Activated CD4-positive, alpha-beta T cell treated with anti-CD3 and anti-CD28 coated beads, Interleukin-2, Interleukin-6, amounts not matched to agents 100 ng/mL and 50 ng/mL, durations not matched to agents 16 hours and 8 hours (primary cell): ENCODE results near the gene ZMYM3.
"Not testable (repeated sequence)": the region's sequence is repeated elsewhere in the genome, so short reads cannot be mapped to it uniquely, and the experiment has no call there.

Experiments used
- DNase-seq: peaks from one replicate; pipeline ENCODE4 v3.0.0-alpha.2; 2020

The ZMYM3 gene

DNA sequence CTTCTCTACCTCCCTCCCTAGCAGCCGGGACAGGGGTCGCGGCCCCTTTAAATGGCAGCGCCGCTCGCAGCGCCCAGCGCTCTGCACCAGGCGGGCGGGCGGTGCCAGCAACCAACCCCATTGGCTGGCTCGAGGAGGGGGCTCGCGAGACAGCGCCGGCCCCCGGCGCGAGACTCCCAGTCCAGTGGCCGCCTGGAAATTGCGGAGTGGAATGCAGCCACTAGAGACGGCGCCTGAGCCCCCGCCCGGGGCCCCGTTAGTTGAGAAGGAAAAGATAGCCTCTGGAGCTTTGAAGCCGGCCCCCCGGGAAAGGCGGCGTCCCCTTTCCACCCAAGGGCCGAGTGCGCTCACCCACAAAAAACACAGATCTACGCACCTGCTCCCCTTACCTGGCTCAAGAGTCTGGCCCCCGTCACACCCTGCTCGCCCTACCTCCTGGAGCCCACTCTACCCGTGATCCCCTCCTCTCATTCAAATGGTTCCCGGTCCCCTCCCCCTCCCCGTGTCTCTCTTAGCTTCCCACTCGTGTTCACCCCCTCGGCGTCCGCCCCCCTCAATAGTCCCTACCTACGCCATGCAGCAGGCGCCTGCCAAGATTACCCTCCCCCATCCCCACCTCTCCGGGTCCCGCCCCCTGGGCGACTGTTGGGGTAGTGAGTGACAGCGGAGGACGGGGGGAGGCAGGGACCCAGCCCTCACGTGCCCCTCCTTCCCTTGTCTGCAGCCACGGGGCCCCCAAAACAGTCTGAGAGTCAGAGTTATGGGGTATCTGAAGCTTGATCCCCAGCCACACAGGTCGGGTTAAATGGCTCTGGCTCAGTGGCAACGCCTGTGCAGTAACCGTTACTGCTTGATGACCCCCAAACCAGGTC is at the start of gene ZMYM3:
Gene ZMYM3, minus strand, starts transcription at position 49 of the 872 bp plus-strand sequence. CDS start 885 bp downstream, outside the sequence.
- DNase-seq = peak; percentile 86

DNA sequence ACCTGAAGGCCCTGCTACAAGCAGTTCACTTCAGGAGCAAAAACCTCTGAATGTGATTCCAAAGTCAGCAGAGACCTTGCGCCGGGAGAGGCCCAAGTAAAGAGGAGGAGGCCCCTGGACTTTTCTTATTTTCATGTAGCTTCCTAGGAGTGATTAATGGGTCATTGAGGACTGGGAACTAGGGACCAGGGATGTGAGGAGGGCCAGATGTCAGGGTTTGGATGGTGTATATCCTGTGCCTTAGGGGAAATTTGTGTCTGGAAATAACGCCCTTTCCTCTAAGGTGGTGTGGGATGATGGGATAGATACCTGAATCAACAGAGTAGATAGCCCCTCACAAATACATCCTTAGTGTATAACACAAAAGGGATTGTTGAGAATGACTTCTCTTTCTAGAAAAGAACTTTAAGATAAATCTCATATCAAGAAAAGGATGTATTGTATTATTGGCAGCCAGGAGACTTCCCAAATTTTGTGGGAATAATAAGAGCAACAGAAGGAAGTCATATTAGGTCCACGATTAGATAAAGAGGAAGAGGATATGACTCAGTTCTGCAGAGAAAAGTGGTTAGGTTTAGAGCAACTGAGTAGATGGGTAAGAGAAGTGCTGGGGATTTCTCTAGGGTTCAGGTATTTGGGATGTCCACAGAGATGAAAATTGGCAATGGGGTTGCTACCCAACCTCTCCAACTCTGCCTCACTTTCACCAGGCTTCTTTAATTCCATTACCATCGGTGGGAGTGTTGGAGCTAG is 48.7 kb upstream of the ZMYM3 start:
- no peak for DNase-seq

DNA sequence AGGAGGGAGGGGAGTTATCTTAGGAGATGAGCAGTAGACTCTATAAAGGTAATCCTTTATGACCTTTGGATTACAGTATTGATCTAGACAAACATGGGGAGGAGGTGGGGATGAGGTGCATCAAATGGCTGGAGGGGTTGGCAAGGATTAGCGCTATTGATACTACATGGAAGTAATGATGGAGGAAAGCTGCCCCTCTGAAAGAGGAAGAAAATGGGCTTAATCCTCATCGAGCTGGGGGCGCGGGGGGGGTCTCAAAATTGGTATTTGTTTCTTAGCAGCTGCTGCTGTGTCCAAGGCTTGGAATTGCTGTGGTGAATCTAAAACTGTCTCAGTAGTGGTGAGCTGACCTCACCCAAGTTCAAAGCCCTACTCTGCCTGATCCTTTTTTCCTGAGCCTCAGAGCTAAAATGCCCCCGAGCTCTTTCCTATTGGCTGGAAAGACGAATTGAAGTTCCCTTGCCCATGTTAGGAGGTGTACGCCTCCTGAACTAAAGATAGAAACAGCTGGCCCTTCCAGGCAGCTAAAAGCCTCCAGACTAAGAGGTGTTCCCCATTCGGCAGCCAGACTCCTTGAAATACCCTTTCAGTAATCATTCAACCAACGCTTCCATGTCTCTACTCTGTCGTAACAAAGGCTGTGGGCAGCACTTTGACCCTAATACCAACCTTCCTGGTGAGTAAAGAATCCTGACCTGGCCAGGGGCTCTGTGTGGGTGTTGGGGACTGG is 47.4 kb upstream of the ZMYM3 start, which contains the start of gene ITGB1BP2:
Gene ITGB1BP2, plus strand, starts transcription at position 556 of the 730 bp plus-strand sequence. Its CDS starts 57 bp downstream, at position 613.
- no peak for DNase-seq

DNA sequence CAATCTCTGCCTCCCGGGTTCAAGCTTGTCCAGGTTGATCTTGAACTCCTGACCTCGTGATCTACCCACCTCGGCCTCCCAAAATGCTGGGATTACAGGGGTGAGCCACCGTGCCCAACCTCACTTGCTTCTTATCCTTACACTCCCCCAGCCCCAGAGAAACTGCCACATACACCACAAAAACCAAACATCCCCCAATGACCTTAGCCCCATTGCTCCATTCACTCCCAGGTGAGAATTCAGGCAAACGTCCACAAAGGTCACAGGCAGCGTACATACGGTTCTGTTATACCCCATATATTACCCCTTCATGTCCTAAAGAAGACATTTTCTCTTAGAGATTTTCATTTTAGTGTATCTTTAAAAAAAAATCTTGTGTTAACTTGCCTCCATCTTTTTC is 46.6 kb upstream of the ZMYM3 start:
- not testable (repeated sequence) for DNase-seq

DNA sequence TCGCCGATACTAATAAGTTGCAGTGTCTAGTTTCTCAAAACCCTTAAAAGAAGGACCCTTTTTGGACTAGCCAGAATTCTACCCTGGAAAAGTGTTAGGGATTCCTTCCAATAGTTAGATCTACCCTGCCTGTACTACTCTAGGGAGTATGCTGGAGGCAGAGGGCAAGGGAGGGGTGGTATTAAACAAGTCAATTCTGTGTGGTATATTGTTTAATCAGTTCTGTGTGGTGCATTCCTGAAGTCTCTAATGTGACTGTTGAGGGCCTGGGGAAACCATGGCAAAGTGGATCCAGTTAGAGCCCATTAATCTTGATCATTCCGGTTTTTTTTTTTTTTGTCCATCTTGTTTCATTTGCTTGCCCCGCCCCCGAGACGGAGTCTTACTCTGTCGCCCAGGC is 46.1 kb upstream of the ZMYM3 start:
- DNase-seq = not testable (repeated sequence)

DNA sequence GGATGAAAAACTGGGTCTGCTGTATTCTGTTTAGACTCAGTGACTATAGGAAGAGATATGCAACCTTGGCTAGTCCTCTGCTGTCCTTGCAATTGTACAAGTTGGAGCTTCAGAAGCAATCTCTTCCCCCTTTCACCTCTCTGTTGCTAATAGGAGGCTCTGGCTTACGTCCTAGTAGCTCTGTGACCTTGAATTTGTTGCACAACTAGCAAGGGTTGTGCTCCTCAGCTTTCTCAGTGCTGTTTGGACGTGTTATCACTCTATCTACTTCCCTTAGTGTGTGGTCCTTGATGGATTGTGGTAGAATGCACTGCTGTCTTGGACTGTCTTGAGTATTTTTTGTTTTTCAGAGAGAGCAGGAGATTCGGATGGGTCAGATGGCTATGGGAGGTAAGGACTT is 44.2 kb upstream of the ZMYM3 start:
- DNase-seq = no peak

DNA sequence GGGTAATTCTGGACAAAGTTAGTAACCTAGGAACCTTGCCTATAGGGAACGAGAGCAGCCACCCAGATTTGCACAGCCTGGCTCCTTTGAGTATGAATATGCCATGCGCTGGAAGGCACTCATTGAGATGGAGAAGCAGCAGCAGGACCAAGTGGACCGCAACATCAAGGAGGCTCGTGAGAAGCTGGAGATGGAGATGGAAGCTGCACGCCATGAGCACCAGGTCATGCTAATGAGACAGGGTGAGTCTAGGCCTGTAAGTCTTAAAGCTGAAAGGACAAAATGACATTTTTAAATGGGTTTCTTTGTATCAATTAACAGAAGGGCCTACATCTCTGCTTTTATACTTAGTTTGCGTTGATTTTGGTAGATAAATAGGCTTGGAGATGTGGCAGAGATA is 42.9 kb upstream of the ZMYM3 start:
- no peak for DNase-seq

DNA sequence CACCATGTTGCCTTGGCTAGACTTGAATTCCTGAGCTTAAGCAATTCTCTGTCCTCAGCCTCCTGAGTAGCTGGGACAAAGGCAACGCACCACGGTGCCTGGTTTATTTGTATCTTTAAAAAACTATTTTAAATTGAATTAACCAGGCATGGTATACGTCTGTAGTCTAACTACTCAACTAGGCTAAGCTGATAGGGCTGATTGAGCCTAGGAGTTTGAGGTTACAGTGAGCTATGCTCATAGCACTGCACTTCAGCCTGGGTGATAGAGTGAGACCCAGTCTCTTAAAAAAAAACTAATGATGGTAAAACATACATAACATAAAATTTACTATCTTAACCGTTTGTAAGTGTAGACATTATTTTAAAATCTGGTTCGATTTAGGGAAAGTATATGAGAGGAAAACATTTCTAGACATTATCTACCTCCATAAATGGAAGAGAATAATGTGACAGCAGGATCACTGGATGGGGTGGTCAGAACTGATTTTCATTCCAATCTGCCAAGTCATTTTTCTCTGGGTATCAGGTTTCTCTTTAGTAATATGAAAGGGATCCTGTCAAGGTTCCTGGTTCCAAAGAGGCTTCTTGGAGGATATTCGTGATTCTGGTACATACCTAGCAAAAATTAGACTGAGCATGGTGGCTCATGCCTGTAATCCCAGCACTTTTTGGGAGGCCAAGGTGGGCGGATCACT is 38.9 kb upstream of the ZMYM3 start:
- no peak for DNase-seq

DNA sequence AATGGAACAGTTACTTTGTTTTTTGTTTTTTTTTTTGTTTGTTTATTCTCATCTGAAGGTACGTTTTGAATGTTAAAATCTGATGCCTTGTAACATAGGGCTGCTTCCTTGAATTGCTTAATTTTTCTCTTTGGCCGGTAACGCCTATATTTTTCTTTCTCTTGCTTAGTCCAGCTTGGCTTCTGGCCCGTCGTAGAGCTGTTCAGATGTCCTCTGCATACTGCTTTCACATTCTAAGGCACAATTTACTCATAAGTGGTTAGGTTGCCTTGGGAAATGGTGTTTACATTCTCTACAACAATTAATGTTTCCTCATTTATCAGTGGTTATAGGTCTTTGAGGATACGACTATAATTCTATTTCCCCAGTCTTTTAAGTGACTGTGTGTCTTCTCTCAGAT is 37.4 kb upstream of the ZMYM3 start:
- no peak for DNase-seq

DNA sequence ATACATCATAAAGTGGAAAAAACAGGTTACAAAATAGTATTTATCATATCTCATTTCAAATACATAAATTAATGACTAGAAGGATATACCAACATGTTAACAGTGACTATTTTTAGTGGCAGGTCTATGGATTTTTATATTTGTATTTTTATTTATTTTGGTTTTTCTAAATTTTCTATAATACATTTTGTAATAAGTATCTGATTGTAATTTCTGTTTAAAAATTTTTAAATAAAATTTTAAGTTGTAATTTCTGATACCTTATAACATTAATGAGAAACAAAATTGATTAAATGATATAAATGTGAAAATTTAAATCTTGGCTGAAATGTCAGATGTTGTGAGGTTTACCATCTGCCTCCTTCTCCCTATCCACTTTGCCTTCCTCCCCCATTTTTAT is 32.0 kb upstream of the ZMYM3 start:
- DNase-seq = no peak

DNA sequence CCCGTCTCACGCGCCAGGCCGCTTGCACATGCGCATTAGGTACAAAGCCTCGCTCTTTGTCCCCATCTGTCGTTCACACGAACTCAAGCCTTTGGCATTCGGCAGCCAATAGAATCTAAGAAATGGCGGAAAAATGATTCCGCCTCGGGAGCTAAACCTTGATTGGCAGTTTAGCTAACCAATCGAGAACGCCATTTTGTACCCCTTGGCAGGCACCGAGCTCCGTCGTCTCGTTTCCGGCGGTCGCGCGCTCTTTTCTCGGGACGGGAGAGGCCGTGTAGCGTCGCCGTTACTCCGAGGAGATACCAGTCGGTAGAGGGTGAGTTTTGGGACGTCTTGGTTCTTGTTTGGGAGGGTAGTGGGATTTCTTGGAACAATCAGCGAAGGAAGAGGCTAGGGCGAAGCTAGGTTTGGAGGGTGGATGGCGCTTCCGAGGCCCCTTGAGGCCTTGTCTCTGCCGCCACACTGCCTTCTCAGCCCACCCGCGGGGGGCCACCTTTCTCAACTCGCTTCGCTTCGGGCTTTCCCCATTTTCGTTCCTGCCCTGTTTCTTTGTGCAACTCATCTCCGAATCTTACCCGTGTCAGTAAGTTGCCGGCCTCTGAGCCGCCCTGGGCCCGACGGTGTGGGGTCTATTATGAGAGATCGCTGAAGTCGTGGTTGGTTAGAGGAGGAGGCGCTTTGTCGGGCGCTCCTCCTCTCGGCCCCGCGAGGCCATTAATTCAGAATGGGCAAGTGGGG is 29.6 kb upstream of the ZMYM3 start, which contains the start of gene NONO:
Gene NONO, plus strand, starts transcription at position 233 of the 741 bp plus-strand sequence. CDS start 7,003 bp downstream, outside the sequence.
- DNase-seq = peak; percentile 96

DNA sequence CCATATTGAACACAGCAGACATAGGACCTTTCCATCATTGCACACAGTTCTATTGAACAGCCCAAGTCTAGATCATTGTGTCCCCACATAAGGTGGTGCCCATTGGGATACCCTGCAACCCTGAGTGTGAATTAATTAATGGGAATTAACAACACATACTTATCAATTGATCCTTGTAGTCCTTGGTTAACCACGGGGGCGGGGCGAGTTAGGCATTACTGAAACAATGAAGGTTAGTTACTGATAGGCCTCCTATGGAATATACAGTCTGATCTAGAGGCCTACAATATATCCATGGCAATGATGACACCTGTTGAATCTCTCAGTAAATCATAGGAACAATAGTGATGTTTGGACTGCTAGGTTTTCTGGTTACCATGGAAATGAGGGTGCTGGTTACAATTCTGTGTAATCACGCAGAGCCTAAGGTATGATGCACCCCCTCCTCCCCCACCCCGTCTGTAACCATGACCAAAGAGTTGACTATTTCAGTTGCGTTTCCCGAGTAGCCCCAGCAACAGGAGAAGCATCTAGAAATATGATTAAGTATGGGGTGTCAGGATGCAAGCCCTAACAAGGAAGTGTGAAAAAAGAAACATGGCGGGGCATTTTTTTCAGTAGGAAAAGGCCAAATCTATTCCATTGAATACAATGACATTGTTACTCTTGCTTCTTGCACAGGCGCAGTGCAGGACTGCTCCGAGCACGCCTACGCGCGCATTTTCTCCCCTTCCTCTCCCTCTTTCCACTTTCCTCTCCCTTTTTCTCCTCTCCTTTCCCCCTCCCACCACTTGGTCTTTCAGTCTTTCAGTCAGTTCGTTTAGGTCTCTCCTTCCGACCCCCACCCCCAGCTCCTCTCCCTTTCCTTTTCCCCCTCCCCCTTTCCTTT is 28.8 kb upstream of the ZMYM3 start:
- peak; percentile 56 for DNase-seq

DNA sequence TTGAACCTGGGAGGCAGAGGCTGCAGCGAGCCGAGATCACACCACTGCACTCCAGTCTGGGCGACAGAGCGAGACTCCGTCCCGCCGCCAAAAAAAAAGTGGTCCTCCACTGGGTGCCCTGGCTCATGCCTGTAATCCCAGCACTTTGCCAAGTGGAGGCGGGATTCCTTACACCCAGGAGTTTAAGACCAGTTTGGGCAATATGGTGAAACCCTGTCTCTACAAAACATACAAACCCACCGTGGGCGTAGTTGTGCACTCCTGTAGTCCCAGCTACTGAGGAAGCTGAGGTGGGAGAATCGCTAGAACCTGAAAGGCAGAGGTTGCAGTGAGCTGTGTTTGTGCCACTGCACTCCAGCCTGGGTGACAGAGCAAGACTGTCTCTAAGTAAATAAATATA is 27.4 kb upstream of the ZMYM3 start:
- DNase-seq = not testable (repeated sequence)

DNA sequence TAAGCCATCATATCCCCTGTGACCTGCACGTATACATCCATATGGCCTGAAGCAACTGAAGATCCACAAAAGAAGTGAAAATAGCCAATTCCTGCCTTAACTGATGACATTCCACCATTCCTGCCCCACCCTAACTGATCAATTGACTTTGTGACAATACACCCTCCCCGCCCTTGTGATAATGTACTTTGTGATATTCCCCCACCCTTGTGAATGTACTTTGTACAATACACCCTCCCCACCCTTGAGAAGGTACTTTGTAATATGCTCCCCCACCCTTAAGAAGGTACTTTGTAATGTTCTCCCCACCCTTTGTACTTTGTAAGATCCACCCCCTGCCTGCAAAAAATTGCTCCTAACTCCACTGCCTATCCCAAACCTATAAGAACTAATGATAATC is 18.4 kb upstream of the ZMYM3 start:
- not testable (repeated sequence) for DNase-seq

DNA sequence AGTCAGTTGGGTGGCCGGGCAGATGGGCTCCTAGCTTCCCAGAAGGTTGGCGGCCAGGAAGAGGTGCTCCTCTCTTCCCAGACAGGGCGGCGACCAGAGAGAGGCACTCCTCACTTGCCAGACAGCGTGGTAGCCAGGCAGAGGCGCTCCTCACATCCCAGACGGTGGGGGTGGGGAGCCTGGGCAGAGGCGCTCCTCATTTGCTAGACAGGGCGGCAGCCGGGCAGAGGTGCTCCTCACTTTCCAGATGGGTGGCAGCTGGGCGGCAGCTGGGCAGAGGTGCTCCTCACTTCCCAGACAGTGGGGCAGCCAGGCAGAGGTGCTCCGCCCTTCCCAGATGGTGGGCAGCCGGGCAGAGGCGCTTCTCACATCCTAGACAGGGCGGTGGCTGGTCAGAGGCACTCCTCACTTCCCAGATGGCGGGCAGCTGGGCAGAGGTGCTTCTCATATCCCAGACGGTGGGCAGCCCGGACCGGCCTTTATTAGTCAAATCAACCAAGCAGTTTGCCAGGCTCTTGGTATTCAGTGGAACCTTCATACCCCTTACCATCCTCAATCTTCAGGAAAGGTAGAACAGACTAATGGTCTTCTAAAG is 16.0 kb upstream of the ZMYM3 start:
- DNase-seq = no peak

DNA sequence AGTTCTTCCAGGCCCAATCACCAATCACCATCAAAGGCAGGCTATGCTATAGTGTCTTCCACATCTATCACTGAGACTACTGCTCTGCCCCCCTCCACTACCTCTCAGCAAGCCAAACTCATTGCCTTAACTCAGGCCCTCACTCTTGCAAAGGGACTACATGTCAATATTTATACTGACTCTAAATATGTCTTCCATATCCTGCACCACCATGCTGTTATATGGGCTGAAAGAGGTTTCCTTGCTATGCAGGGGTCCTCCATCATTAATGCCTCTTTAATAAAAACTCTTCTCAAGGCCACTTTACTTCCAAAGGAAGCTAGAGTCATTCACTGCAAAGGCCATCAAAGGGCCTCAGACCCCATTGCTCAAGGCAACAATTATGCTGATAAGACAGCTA is 14.7 kb upstream of the ZMYM3 start:
- DNase-seq = not testable (repeated sequence)

DNA sequence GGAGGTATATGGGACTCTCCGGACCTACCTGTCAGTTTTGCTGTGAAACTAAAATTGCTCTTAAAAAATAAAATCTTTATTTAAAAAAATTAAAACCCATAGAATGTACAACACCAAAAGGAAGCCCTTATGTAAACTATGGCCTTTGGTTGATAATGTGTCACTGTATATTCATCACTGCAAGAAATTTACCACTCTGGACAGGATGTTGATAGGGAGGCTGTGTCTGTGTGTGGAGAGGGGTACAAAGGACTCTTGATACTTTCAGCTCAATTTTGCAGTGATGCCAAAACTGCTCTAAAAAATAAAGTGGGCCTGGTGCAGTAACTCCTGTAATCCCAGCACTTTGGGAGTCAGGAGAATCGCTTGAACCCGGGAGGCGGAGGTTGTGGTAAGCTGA is 2.9 kb upstream of the ZMYM3 start:
- DNase-seq = no peak

DNA sequence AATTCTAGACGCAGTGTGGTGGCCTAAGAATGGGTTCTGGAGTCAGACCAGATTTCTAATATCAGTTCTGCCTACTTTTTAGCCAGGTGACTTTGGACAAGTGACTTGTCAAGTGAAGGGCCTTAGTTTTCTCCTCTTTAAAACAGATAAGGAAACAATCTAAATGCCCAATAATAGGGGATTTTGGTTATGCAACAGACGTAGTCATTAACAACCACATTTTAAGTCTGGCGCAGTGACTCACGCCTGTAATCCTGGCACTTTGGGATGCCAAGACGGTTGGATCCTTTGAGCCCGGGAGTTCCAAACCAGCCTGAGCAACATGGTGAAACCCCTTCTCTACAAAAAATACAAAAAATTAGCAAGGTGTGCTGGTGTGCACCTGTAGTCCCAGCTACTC is 2.1 kb upstream of the ZMYM3 start:
- no peak for DNase-seq

DNA sequence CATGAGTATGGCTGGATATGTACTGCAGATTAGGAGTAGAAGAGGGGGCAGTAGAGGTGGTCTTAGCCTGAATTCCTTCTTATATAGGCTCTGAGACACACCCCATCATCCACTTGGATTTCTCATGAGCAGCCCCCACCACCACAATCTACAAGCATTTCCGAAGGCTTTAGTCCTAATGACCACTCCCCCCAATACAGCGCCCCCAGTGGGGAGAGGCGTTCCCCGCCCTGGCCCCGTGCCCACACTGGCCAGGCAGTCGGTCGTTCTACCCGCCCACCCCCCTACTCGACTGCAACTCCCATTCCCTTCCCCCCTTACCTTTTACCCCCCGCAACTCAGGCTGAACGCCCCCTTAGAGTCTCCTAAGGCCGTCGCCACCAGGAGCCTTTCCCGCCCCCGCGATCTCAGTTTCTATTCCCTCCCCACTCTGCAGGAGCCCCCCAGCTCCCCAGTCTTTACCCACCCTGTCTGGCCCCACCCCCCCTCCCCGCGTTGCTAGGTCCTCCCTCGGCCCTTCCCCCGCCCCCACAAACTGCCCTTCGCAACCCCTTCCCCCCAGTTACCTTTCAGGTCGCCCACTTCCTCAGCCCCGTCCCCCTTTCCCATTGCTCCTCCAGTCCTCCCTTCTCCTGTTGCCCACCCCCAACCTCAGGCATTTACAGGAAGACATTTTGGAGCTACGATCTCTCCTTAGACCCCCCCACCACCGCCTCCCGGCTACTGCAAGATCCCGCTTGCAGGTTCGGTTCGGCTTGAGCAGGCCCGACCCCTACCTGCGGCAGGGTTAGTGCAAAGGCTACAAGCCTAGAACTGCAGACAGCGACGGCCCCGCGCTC is 468 bp downstream of the ZMYM3 start:
- DNase-seq = peak; percentile 48
